SU-DHL-6 (cell line): Measurements from ENCODE around the gene LRRIQ3.

Experiments
- H2AFZ ChIP-seq: fragments of 200-600 bp; sonication (generic); 2 replicates; pipeline ENCODE4 v1.6.1; 2014; ENCODE audit warnings: low read depth, mild to moderate bottlenecking, moderate library complexity, mixed read lengths, antibody characterized with exemption, low read length; ENCODE audit not compliant: severe bottlenecking
- H3F3A ChIP-seq: fragments of 200-600 bp; shearing (Covaris generic); 2 replicates; pipeline ENCODE4 v1.6.0; 2016; ENCODE audit warnings: antibody characterized with exemption, mild to moderate bottlenecking; ENCODE audit not compliant: insufficient read depth
- H3K27ac ChIP-seq: fragments of 200-600 bp; sonication (generic); 2 replicates; pipeline ENCODE4 v1.5.1; 2016; ENCODE audit warnings: low read depth, mild to moderate bottlenecking, low read length, moderate library complexity, mixed read lengths
- H3K27me3 ChIP-seq: fragments of 200-600 bp; sonication (generic), shearing (Covaris generic); 2 replicates; pipeline ENCODE4 v1.6.0; 2014; ENCODE audit warnings: mild to moderate bottlenecking, low read length
- H3K36me3 ChIP-seq: fragments of 200-600 bp; sonication (generic); 2 replicates; pipeline ENCODE4 v1.6.1; 2014; ENCODE audit warnings: mild to moderate bottlenecking, low read length, mixed read lengths
- H3K4me2 ChIP-seq: fragments of 300-600, 200-600 bp; shearing (Covaris generic), sonication (generic); 2 replicates; pipeline ENCODE4 v1.6.0; 2014; ENCODE audit warnings: low read length, low read depth, mild to moderate bottlenecking; ENCODE audit not compliant: poor library complexity, severe bottlenecking
- H3K4me3 ChIP-seq: fragments of 200-600 bp; sonication (generic); 2 replicates; pipeline ENCODE4 v1.5.1; 2014; ENCODE audit warnings: antibody characterized with exemption, low read length, mild to moderate bottlenecking, mixed read lengths; ENCODE audit not compliant: insufficient read depth, poor library complexity, severe bottlenecking
- H3K79me2 ChIP-seq: fragments of 200-600 bp; sonication (generic); 2 replicates; pipeline ENCODE4 v1.6.1; 2014; ENCODE audit warnings: mild to moderate bottlenecking, low read length, moderate library complexity; ENCODE audit not compliant: insufficient read depth
- H3K9ac ChIP-seq: fragments of 200-600 bp; sonication (generic); 2 replicates; pipeline ENCODE4 v1.7.0; 2014; ENCODE audit warnings: mild to moderate bottlenecking, low read length
- H3K9me2 ChIP-seq: fragments of 200-600 bp; sonication (generic); replicated peaks from 2 replicates; pipeline ENCODE4 v1.6.1; 2014; ENCODE audit warnings: low read length; ENCODE audit not compliant: insufficient read depth
- H3K9me3 ChIP-seq: fragments of 200-600 bp; sonication (generic); 2 replicates; pipeline ENCODE4 v1.6.1; 2014; ENCODE audit warnings: low read length, mixed read lengths; ENCODE audit not compliant: insufficient read depth
- H4K20me1 ChIP-seq: fragments of 200-600 bp; sonication (generic); 2 replicates; pipeline ENCODE4 v1.6.1; 2014; ENCODE audit warnings: low read depth, mild to moderate bottlenecking, antibody characterized with exemption, low read length, moderate library complexity, mixed read lengths
- EZH2phosphoT487 ChIP-seq: fragments of 200-600 bp; sonication (generic), shearing (Covaris generic); conservative IDR thresholded peaks from 2 replicates; pipeline ENCODE4 v1.6.1; 2018; ENCODE audit warnings: mild to moderate bottlenecking, antibody characterized with exemption, low read length, moderate library complexity, mixed read lengths
- TF ChIP-seq, protein P1 (sequence below): fragments of 200-600 bp; sonication (generic); IDR thresholded peaks from one replicate; pipeline ENCODE4 v1.5.1; 2017; ENCODE audit warnings: antibody characterized with exemption, mild to moderate bottlenecking, low read length, moderate library complexity; ENCODE audit not compliant: insufficient read depth, poor library complexity, severe bottlenecking

The LRRIQ3 gene

GRCh38 chr1:73998348-73998959 is 199.5 kb downstream of the LRRIQ3 start:
- H3F3A ChIP-seq: no peaks in the 10 kb centered on the region
- H3K4me2 ChIP-seq: no peak overlapping the region
- no peaks in the 10 kb centered on the region for H3K36me3 ChIP-seq
- TF ChIP-seq, protein P1, sequence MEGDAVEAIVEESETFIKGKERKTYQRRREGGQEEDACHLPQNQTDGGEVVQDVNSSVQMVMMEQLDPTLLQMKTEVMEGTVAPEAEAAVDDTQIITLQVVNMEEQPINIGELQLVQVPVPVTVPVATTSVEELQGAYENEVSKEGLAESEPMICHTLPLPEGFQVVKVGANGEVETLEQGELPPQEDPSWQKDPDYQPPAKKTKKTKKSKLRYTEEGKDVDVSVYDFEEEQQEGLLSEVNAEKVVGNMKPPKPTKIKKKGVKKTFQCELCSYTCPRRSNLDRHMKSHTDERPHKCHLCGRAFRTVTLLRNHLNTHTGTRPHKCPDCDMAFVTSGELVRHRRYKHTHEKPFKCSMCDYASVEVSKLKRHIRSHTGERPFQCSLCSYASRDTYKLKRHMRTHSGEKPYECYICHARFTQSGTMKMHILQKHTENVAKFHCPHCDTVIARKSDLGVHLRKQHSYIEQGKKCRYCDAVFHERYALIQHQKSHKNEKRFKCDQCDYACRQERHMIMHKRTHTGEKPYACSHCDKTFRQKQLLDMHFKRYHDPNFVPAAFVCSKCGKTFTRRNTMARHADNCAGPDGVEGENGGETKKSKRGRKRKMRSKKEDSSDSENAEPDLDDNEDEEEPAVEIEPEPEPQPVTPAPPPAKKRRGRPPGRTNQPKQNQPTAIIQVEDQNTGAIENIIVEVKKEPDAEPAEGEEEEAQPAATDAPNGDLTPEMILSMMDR: no peak
- TF ChIP-seq EZH2phosphoT487: no peak
- H3K9ac ChIP-seq: no peak overlapping the region
- no peaks in the 10 kb centered on the region for H3K79me2 ChIP-seq
- no peak overlapping the region for H3K4me3 ChIP-seq
- no peaks in the 10 kb centered on the region for H4K20me1 ChIP-seq
- no peak overlapping the region for H2AFZ ChIP-seq
- no peaks in the 10 kb centered on the region for H3K9me2 ChIP-seq
- H3K9me3 ChIP-seq: no peaks in the 10 kb centered on the region
- no peaks in the 10 kb centered on the region for H3K27me3 ChIP-seq
- H3K27ac ChIP-seq: no peak overlapping the region

- Histone ChIP-seq H4K20me1 (no peaks in the 10 kb centered on the region), H3K9me2 (no peaks in the 10 kb centered on the region), H3K79me2 (no peaks in the 10 kb centered on the region), H3K4me3 (no peak overlapping the region), H3K36me3 (no peaks in the 10 kb centered on the region), H3K27me3 (no peaks in the 10 kb centered on the region), H3K9ac (no peak overlapping the region), H3K9me3 (no peaks in the 10 kb centered on the region), H3K27ac (no peak overlapping the region), H2AFZ (no peak overlapping the region), H3F3A (no peaks in the 10 kb centered on the region), H3K4me2 (no peak overlapping the region)
- TF ChIP-seq, protein P1: no peak
- no peak for TF ChIP-seq EZH2phosphoT487
Observed at GRCh38 chr1:73980324-73981040, 217.5 kb downstream of the LRRIQ3 start.

- no peaks in the 10 kb centered on the region for H4K20me1 ChIP-seq
- H3F3A ChIP-seq: no peaks in the 10 kb centered on the region
- no peaks in the 10 kb centered on the region for H3K36me3 ChIP-seq
- H3K4me3 ChIP-seq: no peak overlapping the region
- no peaks in the 10 kb centered on the region for H3K27me3 ChIP-seq
- no peak overlapping the region for H3K4me2 ChIP-seq
- H3K27ac ChIP-seq: no peak overlapping the region
- H3K9me3 ChIP-seq: no peaks in the 10 kb centered on the region
- no peak overlapping the region for H2AFZ ChIP-seq
- H3K9me2 ChIP-seq: no peaks in the 10 kb centered on the region
- no peaks in the 10 kb centered on the region for H3K79me2 ChIP-seq
- H3K9ac ChIP-seq: no peak overlapping the region
- TF ChIP-seq, protein P1: no peak
- TF ChIP-seq EZH2phosphoT487: no peak
Observed at GRCh38 chr1:73979684-73980083, 218.3 kb downstream of the LRRIQ3 start.
